Activated CD4-positive, alpha-beta memory T cell treated with anti-CD3 and anti-CD28 coated beads for 36 hours (primary cell): ENCODE measurements around the gene ADD1. TPM values are rescaled to one million over a fixed set of nuclear protein-coding genes. Genes with fewer than 3 reads are reported as not detected.
A peak's percentile ranks its signal among the peaks of the same experiment; 100 is the strongest.

Experiments
- CTCF ChIA-PET: fragments of 350-600 bp; sonication (Branson Sonifier 250); formaldehyde crosslinking; loops from one replicate; lab custom pipeline; 2021; ENCODE audit warnings: antibody characterized with exemption, inconsistent platforms; lab: Charles Lee
- POLR2A ChIA-PET: fragments of 350-600 bp; sonication (Branson Sonifier 250); formaldehyde crosslinking; loops from one replicate; lab custom pipeline; 2021; ENCODE audit warnings: antibody characterized with exemption; lab: Charles Lee
- DNase-seq: peaks from one replicate; pipeline ENCODE4 v3.0.0-alpha.2; 2020
- H3K27ac Mint-ChIP-seq: one replicate; pipeline ENCODE4 v1.8.0; 2021; ENCODE audit warnings: mixed read lengths
- H3K27me3 Mint-ChIP-seq: one replicate; pipeline ENCODE4 v1.8.0; 2021; ENCODE audit warnings: mixed read lengths
- H3K36me3 Mint-ChIP-seq: one replicate; pipeline ENCODE4 v1.8.0; 2021; ENCODE audit warnings: mixed read lengths
- H3K4me1 Mint-ChIP-seq: one replicate; pipeline ENCODE4 v1.8.0; 2021; ENCODE audit warnings: low read depth, mixed read lengths
- H3K4me3 Mint-ChIP-seq: one replicate; pipeline ENCODE4 v1.8.0; 2021; ENCODE audit warnings: mild to moderate bottlenecking, mixed read lengths
- H3K9me3 Mint-ChIP-seq: one replicate; pipeline ENCODE4 v1.8.0; 2021; ENCODE audit warnings: mixed read lengths
- intact Hi-C: fragments of 100-400 bp; cut with micrococcal nuclease; formaldehyde crosslinking; loops from one replicate; pipeline ENCODE4 v1.15.1; 2023
- total RNA-seq, 2 experiments: library from RNA; stranded (reverse); gene quantifications; one replicate each; pipeline ENCODE4 v1.2.3, GENCODE V29; 2021

ADD1 gene
- total RNA-seq, 2 experiments from 2014 or later, result 212 TPM

GRCh38 chr4:2893772-2894171 is 50.1 kb downstream of the ADD1 start:
- ChIA-PET POLR2A (no interaction called here), CTCF (interaction anchor here (0.6 kb wide), 1 partner anchor 192 kb away, joined by 5 read pairs; no protein-coding TSS in a partner anchor)
- Mint-ChIP-seq H3K4me1 (no peaks in the 10 kb centered on the region), H3K36me3 (peaks cover 29% of the 10 kb centered on the region), H3K9me3 (no peaks in the 10 kb centered on the region), H3K4me3 (no peak overlapping the region), H3K27me3 (no peaks in the 10 kb centered on the region), H3K27ac (no peak overlapping the region)
- no peak for DNase-seq
- intact Hi-C loops, result no loop called here

GRCh38 chr4:2898001-2898400 is 54.4 kb downstream of the ADD1 start:
- no peak for DNase-seq
- H3K36me3 Mint-ChIP-seq, result peaks cover 46% of the 10 kb centered on the region
- no peaks in the 10 kb centered on the region for H3K9me3 Mint-ChIP-seq
- ChIA-PET POLR2A (no interaction called here), CTCF (no interaction called here)
- no peaks in the 10 kb centered on the region for H3K27me3 Mint-ChIP-seq
- intact Hi-C loops, result no loop called here
- H3K4me1 Mint-ChIP-seq, result no peaks in the 10 kb centered on the region
- no peak overlapping the region for H3K27ac Mint-ChIP-seq
- H3K4me3 Mint-ChIP-seq, result no peak overlapping the region

- intact Hi-C loops, result no loop called here
- H3K27me3 Mint-ChIP-seq, result no peaks in the 10 kb centered on the region
- CTCF ChIA-PET, result no interaction called here
- no peak for DNase-seq
- peaks cover 7% of the 10 kb centered on the region for H3K4me1 Mint-ChIP-seq
- no peaks in the 10 kb centered on the region for H3K9me3 Mint-ChIP-seq
- H3K36me3 Mint-ChIP-seq, result peaks cover 50% of the 10 kb centered on the region
- no peak overlapping the region for H3K4me3 Mint-ChIP-seq
- no peak overlapping the region for H3K27ac Mint-ChIP-seq
- POLR2A ChIA-PET, result no interaction called here
Measured at GRCh38 chr4:2900741-2901140, 57.1 kb downstream of the ADD1 start.

DNA sequence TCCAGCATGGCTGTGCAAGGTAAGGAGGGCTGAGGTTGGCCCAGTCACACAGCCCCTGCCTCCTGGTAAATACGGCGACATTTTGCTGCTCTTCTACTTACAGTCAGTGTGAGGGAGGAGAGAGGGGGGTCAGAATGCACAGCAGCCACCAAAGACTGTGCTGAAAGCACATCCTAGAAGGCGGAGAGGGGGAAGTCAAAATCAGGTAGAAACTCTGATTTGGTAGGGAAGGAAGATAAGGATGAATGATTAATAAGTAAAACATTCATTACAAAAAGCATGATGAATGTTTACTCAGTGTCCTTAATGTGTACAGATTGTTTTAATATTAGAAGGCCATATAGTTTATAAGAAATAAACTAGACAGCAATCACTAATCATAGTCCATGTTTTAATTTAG is 57.5 kb downstream of the ADD1 start:
- Mint-ChIP-seq H3K4me1 (peaks cover 10% of the 10 kb centered on the region), H3K36me3 (peaks cover 51% of the 10 kb centered on the region), H3K27me3 (no peaks in the 10 kb centered on the region), H3K27ac (no peak overlapping the region), H3K4me3 (no peak overlapping the region), H3K9me3 (no peaks in the 10 kb centered on the region)
- no peak for DNase-seq
- ChIA-PET CTCF (no interaction called here), POLR2A (no interaction called here)
- intact Hi-C loops, result no loop called here

DNA sequence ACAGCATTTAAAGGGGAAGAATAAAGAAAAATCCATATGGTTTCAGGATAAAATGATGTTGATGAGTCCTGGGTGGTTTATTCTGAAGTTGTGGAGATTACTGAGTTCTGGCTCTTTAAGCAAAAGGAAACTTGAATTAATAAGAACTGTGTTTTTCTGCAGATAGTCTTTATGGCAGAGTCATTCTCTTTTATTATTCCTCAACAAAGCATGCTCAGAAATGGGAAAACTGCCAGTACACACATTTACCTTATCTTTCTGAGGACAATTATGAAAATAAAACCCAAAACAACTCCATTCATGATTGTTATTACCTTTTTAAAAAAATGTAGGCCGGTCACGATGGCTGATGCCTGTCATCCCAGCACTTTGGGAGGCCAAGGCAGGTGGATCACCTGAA is 58.5 kb downstream of the ADD1 start:
- ChIA-PET POLR2A (no interaction called here), CTCF (no interaction called here)
- intact Hi-C loops, result no loop called here
- no peaks in the 10 kb centered on the region for H3K27me3 Mint-ChIP-seq
- peaks cover 14% of the 10 kb centered on the region for H3K4me1 Mint-ChIP-seq
- no peak overlapping the region for H3K4me3 Mint-ChIP-seq
- H3K36me3 Mint-ChIP-seq, result peaks cover 52% of the 10 kb centered on the region
- no peak for DNase-seq
- peak overlapping the region; percentile 25 for H3K27ac Mint-ChIP-seq
- H3K9me3 Mint-ChIP-seq, result no peaks in the 10 kb centered on the region

GRCh38 chr4:2905544-2905943 is 61.9 kb downstream of the ADD1 start:
- Mint-ChIP-seq H3K4me1 (peaks cover 14% of the 10 kb centered on the region), H3K9me3 (no peaks in the 10 kb centered on the region), H3K27me3 (no peaks in the 10 kb centered on the region), H3K4me3 (no peak overlapping the region), H3K27ac (no peak overlapping the region), H3K36me3 (peaks cover 53% of the 10 kb centered on the region)
- intact Hi-C loops, result no loop called here
- POLR2A ChIA-PET, result no interaction called here
- DNase-seq, result no peak
- CTCF ChIA-PET, result no interaction called here

GRCh38 chr4:2906218-2906617 is 62.6 kb downstream of the ADD1 start:
- CTCF ChIA-PET, result interaction anchor here (0.6 kb wide), 1 partner anchor 107 kb away, joined by 3 read pairs; no protein-coding TSS in a partner anchor
- Mint-ChIP-seq H3K4me1 (peaks cover 14% of the 10 kb centered on the region), H3K36me3 (peaks cover 47% of the 10 kb centered on the region), H3K27me3 (no peaks in the 10 kb centered on the region), H3K9me3 (no peaks in the 10 kb centered on the region), H3K27ac (peak overlapping the region; percentile 19), H3K4me3 (no peak overlapping the region)
- intact Hi-C loops, result no loop called here
- no peak for DNase-seq
- POLR2A ChIA-PET, result no interaction called here

- CTCF ChIA-PET, result no interaction called here
- H3K27me3 Mint-ChIP-seq, result no peaks in the 10 kb centered on the region
Measured at GRCh38 chr4:2907226-2907625, 63.6 kb downstream of the ADD1 start.

DNA sequence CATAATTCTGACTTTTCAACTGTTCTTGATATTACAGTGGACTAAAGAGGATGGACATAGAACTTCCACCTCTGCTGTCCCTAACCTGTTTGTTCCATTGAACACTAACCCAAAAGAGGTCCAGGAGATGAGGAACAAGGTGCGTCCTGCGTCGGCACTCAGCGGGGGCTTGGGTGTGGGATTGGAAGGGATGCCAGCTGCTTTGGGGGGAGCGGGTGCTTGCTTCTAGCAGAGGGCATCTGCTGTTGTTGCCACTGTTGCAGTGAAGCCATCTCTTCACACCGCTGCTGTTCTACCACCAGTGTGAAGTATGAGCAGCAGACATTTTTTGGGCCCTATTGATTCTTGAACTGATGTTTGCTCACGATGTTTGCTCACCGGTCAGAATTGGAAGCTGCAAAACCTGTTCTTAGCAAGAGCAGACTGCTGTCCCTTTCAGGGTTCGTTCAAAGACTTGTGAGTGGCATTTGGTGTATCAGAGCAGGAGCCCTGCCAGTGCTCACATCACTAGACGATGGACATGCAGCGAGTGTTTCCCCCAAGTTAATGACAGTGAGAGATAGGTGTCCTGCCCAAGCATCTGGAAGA is 64.2 kb downstream of the ADD1 start:
- POLR2A ChIA-PET, result no interaction called here
- CTCF ChIA-PET, result no interaction called here
- Mint-ChIP-seq H3K4me3 (no peak overlapping the region), H3K27ac (no peak overlapping the region), H3K36me3 (peaks cover 46% of the 10 kb centered on the region), H3K27me3 (no peaks in the 10 kb centered on the region), H3K9me3 (no peaks in the 10 kb centered on the region), H3K4me1 (peaks cover 14% of the 10 kb centered on the region)
- no peak for DNase-seq
- intact Hi-C loops, result no loop called here

More at GRCh38 chr4:2907226-2907625, 63.6 kb downstream of the ADD1 start:
- no peak overlapping the region for H3K4me3 Mint-ChIP-seq
- H3K27ac Mint-ChIP-seq, result no peak overlapping the region
- intact Hi-C loops, result no loop called here
- no peak for DNase-seq
- peaks cover 14% of the 10 kb centered on the region for H3K4me1 Mint-ChIP-seq
- no peaks in the 10 kb centered on the region for H3K9me3 Mint-ChIP-seq
- POLR2A ChIA-PET, result no interaction called here
- peaks cover 45% of the 10 kb centered on the region for H3K36me3 Mint-ChIP-seq

- H3K9me3 Mint-ChIP-seq, result no peaks in the 10 kb centered on the region
- H3K27me3 Mint-ChIP-seq, result no peaks in the 10 kb centered on the region
- H3K4me3 Mint-ChIP-seq, result no peak overlapping the region
- H3K36me3 Mint-ChIP-seq, result peaks cover 44% of the 10 kb centered on the region
- no peak overlapping the region for H3K27ac Mint-ChIP-seq
- DNase-seq, result no peak
- ChIA-PET CTCF (no interaction called here), POLR2A (no interaction called here)
- H3K4me1 Mint-ChIP-seq, result peaks cover 14% of the 10 kb centered on the region
- intact Hi-C loops, result no loop called here
Measured at GRCh38 chr4:2908686-2909085, 65.0 kb downstream of the ADD1 start.

DNA sequence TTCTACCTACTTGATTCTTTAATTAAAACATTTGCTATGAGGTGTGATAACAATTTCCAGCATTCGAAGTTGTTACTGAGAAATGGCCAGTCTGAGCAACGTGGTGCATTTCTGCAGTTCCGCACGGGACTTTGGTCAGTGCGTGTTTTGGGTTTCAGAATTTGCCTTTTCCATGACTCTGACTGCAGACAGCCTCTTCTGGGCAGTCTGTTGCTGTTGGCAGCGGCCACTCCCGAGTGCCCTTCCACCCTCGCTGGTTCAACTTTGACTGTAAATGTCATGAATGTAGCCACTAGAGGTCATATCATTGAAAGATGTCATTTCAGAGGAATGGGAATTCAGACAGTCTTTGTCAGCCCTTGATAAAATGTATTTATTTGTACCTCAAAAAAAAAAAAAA is 65.9 kb downstream of the ADD1 start:
- CTCF ChIA-PET, result no interaction called here
- no peak overlapping the region for H3K27ac Mint-ChIP-seq
- POLR2A ChIA-PET, result no interaction called here

DNA sequence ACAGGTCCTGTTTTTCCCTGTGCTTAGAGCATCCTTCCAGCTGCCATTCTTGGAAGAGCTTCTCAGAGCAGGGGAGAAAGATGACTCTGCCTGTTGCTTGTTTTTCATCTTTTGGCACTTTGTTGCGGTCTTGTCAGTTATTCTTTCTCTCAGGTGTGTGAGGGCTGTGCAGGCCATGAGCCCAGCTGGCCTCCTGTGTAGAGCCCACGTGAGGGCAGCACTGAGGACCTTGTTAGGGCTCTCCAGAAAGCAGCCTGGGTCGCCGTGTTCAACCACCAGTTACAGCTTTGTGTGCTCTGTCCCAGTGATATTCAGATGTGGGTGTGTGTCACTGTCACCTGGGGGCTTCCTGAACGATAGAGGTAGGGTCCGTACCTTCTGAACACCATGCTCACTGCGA is 66.8 kb downstream of the ADD1 start:
- intact Hi-C loops, result no loop called here
- ChIA-PET POLR2A (no interaction called here), CTCF (no interaction called here)
- Mint-ChIP-seq H3K36me3 (peaks cover 45% of the 10 kb centered on the region), H3K27ac (no peak overlapping the region), H3K9me3 (no peaks in the 10 kb centered on the region), H3K27me3 (no peaks in the 10 kb centered on the region), H3K4me3 (no peak overlapping the region), H3K4me1 (peaks cover 14% of the 10 kb centered on the region)
- DNase-seq, result no peak

More for the DNA sequence above, 65.9 kb downstream of the ADD1 start:
- intact Hi-C loops, result no loop called here
- Mint-ChIP-seq H3K27me3 (no peaks in the 10 kb centered on the region), H3K9me3 (no peaks in the 10 kb centered on the region), H3K4me1 (peaks cover 14% of the 10 kb centered on the region), H3K4me3 (no peak overlapping the region), H3K36me3 (peaks cover 43% of the 10 kb centered on the region)
- no peak for DNase-seq

GRCh38 chr4:2911868-2912267 is 68.2 kb downstream of the ADD1 start:
- H3K27me3 Mint-ChIP-seq, result no peaks in the 10 kb centered on the region
- peaks cover 44% of the 10 kb centered on the region for H3K36me3 Mint-ChIP-seq
- ChIA-PET CTCF (no interaction called here), POLR2A (no interaction called here)
- intact Hi-C loops, result no loop called here
- no peak overlapping the region for H3K27ac Mint-ChIP-seq
- peaks cover 5% of the 10 kb centered on the region for H3K4me1 Mint-ChIP-seq
- H3K4me3 Mint-ChIP-seq, result no peak overlapping the region
- H3K9me3 Mint-ChIP-seq, result no peaks in the 10 kb centered on the region
- no peak for DNase-seq
